Pancreas (tissue), 10 donors: ENCODE data around the gene C2orf66. TPM values are rescaled to one million over a fixed set of nuclear protein-coding genes. Genes with fewer than 3 reads are reported as not detected.

Experiments used
- ATAC-seq, 4 donors: fragments of 200-7000 bp; cut with Tn5 transposase; one replicate each; pipeline versions ENCODE4 v1.8.0 to v1.9.1; 2020; ENCODE audit warnings: mild to moderate bottlenecking in 4 of 4, moderate library complexity in 4 of 4
- DNase-seq, 6 donors: peaks; one replicate each; pipeline ENCODE4 v3.0.0-alpha.2; 2020
- FAIRE-seq: peaks from 2 replicates; lab custom pipeline; 2012; peaks lifted over from hg19 to GRCh38; lab: Jason Lieb, UNC
- H3K27ac ChIP-seq, 4 donors: fragments of 200-600 bp; sonication (generic); 1 replicate in 3 of 4; 2 replicates in 1 of 4; pipeline versions ENCODE4 v1.5.0 to v1.8.0; 2020
- H3K27me3 ChIP-seq, 4 donors: fragments of 200-600 bp; one replicate each; pipeline ENCODE4 v1.8.0; 2021
- H3K36me3 ChIP-seq, 3 donors: fragments of 200-600 bp; sonication (generic) in 1 of 3; one replicate each; pipeline versions ENCODE4 v1.5.0 to v1.8.0; 2020 to 2021
- H3K4me1 ChIP-seq, 3 donors: fragments of 200-600 bp; one replicate each; pipeline ENCODE4 v1.8.0; 2021
- H3K4me3 ChIP-seq, 4 donors: fragments of 200-600 bp; sonication (generic) in 2 of 4; one replicate each; pipeline versions ENCODE4 v1.5.0 to v1.8.0; 2020 to 2021
- H3K9me3 ChIP-seq, 4 donors: fragments of 200-600 bp; one replicate each; pipeline ENCODE4 v1.8.0; 2021
- WGBS, 2 donors: extraction: QIAGEN DNeasy Blood & Tissue Kit; methylation state at CpG; one replicate each; pipeline ENCODE4 v1.1.7; 2013; 5-methylcytosine and 5-hydroxymethylcytosine counted together
- intact Hi-C, 3 donors: fragments of 100-400 bp; cut with DNase I; formaldehyde crosslinking; loops; one replicate each; pipeline versions ENCODE4 v1.11.1 to v1.14.2; 2022
- polyA plus RNA-seq, 2 donors: library from polyadenylated mRNA; stranded (reverse); fragments of 200-250 nt; gene quantifications; one replicate each; pipeline ENCODE4 v1.2.3, GENCODE V29; 2013
- total RNA-seq, 6 donors: library from RNA; stranded (reverse); fragmentation: NEBNext Ultra II Directional in 4 of 6; extraction: Animal tissue kit (Norgen Biotek cat#: 25700) in 4 of 6; gene quantifications; one replicate each; pipeline versions ENCODE4 v1.2.1 to v1.2.4, GENCODE V29; 2021 to 2023
- TF ChIP-seq, protein P1 (sequence below), 4 donors: fragments of 200-600 bp; sonication (generic) in 3 of 4; IDR thresholded peaks; one replicate each; pipeline versions ENCODE4 v1.5.0 to v1.8.0; 2021; ENCODE audit warnings: antibody characterized with exemption in 4 of 4
- donor health status: healthy with polysubstance abuse.
- donor health status: DM: no; HTN: no; CAD: no; lungs with moderate emphysema.
- donor health status: DM: no; HTN: no; CAD: no.
- donor health status: control.
- donor health status: control.
- donor health status: Bipolar disorder and iron deficiency.
- donor health status: DM: yes; HTN: yes; CAD: no.
- donor health status: DM: no; HTN: no; CAD: no.
- donor health status: DM: no; HTN: no; CAD: no.
- donor health status: DM: yes; HTN: yes; CAD: no.

The C2orf66 gene
- total and polyA plus RNA-seq, 8 donors = 0.09 to 0.25 (median 0.18) TPM; not detected in 4

GRCh38 chr2:196846295-196846694 is 37.1 kb upstream of the C2orf66 start:
- Histone ChIP-seq H3K27ac (no peak overlapping the region), H3K9me3 (no peaks in the 10 kb centered on the region), H3K27me3 (no peaks in the 10 kb centered on the region), H3K4me3 (no peak overlapping the region), H3K36me3 (peaks cover 0 to 14% (median 0%) of the 10 kb centered on the region in 3 donors), H3K4me1 (no peaks in the 10 kb centered on the region)
- DNase-seq = no peak
- intact Hi-C loops = no loop called here
- ATAC-seq = no peak
- TF ChIP-seq, protein P1, sequence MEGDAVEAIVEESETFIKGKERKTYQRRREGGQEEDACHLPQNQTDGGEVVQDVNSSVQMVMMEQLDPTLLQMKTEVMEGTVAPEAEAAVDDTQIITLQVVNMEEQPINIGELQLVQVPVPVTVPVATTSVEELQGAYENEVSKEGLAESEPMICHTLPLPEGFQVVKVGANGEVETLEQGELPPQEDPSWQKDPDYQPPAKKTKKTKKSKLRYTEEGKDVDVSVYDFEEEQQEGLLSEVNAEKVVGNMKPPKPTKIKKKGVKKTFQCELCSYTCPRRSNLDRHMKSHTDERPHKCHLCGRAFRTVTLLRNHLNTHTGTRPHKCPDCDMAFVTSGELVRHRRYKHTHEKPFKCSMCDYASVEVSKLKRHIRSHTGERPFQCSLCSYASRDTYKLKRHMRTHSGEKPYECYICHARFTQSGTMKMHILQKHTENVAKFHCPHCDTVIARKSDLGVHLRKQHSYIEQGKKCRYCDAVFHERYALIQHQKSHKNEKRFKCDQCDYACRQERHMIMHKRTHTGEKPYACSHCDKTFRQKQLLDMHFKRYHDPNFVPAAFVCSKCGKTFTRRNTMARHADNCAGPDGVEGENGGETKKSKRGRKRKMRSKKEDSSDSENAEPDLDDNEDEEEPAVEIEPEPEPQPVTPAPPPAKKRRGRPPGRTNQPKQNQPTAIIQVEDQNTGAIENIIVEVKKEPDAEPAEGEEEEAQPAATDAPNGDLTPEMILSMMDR (IDR thresholded peaks at IDR 0.05) = no peak
- no peak for FAIRE-seq

- DNase-seq (no peak), FAIRE-seq (no peak), ATAC-seq (no peak)
- H3K27me3 ChIP-seq = no peaks in the 10 kb centered on the region
- TF ChIP-seq, protein P1 (IDR thresholded peaks at IDR 0.05) = no peak
- H3K4me3 ChIP-seq = no peak overlapping the region
- intact Hi-C loops = no loop called here
- 82 to 87% methylated on average over 3 of the region's 3 CpGs for WGBS, 2 donors
- no peaks in the 10 kb centered on the region for H3K9me3 ChIP-seq
- peaks cover 0 to 20% (median 0%) of the 10 kb centered on the region in 3 donors for H3K36me3 ChIP-seq
- H3K27ac ChIP-seq = no peak overlapping the region
- no peaks in the 10 kb centered on the region for H3K4me1 ChIP-seq
These were observed 36.2 kb upstream of the C2orf66 start for GRCh38 chr2:196845371-196845770.

DNA sequence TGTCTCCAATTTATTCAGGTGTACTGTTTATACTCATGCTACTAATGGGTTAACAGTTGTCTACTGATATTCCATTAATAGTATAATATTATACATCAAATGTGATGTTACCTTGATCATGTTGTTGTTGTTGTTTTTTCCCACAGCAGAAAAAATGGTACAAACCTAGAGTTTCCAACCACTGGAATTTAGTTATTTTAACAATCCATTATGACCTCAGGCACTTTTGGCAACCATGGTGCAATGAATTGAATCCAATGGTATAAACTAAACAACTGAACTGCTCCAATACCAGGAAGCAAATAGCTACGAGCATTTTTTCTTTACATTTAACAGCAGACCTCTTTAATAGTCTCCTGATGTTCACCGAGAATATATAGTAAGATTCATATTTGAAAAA is 31.0 kb upstream of the C2orf66 start:
- intact Hi-C loops = no loop called here
- no peak overlapping the region for H3K4me3 ChIP-seq
- FAIRE-seq (no peak), ATAC-seq (no peak), DNase-seq (no peak)
- WGBS, 2 donors = 92 to 96% methylated on average over 2 of the region's 2 CpGs
- H3K27ac ChIP-seq = no peak overlapping the region
- no peaks in the 10 kb centered on the region for H3K4me1 ChIP-seq
- peaks cover 0 to 20% (median 0%) of the 10 kb centered on the region in 3 donors for H3K36me3 ChIP-seq
- TF ChIP-seq, protein P1 (IDR thresholded peaks at IDR 0.05) = no peak
- H3K9me3 ChIP-seq = no peaks in the 10 kb centered on the region
- no peaks in the 10 kb centered on the region for H3K27me3 ChIP-seq

- H3K4me3 ChIP-seq = no peak overlapping the region
- no peak for ATAC-seq
- intact Hi-C loops = no loop called here
- H3K9me3 ChIP-seq = no peaks in the 10 kb centered on the region
- no peaks in the 10 kb centered on the region for H3K27me3 ChIP-seq
- H3K4me1 ChIP-seq = no peaks in the 10 kb centered on the region
- WGBS, 2 donors = 92 to 97% methylated on average over 2 of the region's 2 CpGs
- no peak for DNase-seq
- peaks cover 0 to 20% (median 0%) of the 10 kb centered on the region in 3 donors for H3K36me3 ChIP-seq
- TF ChIP-seq, protein P1 (IDR thresholded peaks at IDR 0.05) = no peak
- no peak for FAIRE-seq
- H3K27ac ChIP-seq = no peak overlapping the region
These were observed 30.4 kb upstream of the C2orf66 start for GRCh38 chr2:196839574-196839973.

DNA sequence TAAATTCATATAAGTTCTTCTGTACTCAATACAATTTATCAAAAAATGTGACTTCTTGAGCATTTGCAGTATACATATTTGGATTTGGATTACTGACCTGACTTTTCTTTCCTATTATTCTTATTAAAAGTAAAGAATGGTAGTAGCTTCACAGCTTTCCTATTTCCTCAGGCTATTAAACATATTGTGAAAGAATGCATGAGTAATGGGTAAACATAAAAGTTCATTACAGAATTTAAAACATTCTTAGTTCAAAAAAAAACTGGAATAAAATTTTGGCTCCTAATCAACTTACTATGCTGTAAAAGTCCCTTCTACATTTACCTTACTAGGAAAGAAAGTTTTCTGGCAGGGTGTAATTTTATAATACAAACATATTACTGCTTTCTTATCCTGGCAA is 27.3 kb upstream of the C2orf66 start:
- no peaks in the 10 kb centered on the region for H3K27me3 ChIP-seq
- H3K4me3 ChIP-seq = no peak overlapping the region
- H3K36me3 ChIP-seq = peaks cover 0 to 6% (median 0%) of the 10 kb centered on the region in 3 donors
- no peaks in the 10 kb centered on the region for H3K9me3 ChIP-seq
- FAIRE-seq (no peak), DNase-seq (no peak), ATAC-seq (no peak)
- intact Hi-C loops = no loop called here
- H3K27ac ChIP-seq = no peak overlapping the region
- TF ChIP-seq, protein P1 (IDR thresholded peaks at IDR 0.05) = no peak
- H3K4me1 ChIP-seq = no peaks in the 10 kb centered on the region
